ENCODE data around the gene C1orf167. TPM values are rescaled to one million over a fixed set of nuclear protein-coding genes. Genes with fewer than 3 reads are reported as not detected.

Gene C1orf167
- total and polyA plus RNA-seq, 2 of the 13 experiments (the other 11 are each of a cell fraction or from before 2014, with no cell fraction given), result not detected

DNA sequence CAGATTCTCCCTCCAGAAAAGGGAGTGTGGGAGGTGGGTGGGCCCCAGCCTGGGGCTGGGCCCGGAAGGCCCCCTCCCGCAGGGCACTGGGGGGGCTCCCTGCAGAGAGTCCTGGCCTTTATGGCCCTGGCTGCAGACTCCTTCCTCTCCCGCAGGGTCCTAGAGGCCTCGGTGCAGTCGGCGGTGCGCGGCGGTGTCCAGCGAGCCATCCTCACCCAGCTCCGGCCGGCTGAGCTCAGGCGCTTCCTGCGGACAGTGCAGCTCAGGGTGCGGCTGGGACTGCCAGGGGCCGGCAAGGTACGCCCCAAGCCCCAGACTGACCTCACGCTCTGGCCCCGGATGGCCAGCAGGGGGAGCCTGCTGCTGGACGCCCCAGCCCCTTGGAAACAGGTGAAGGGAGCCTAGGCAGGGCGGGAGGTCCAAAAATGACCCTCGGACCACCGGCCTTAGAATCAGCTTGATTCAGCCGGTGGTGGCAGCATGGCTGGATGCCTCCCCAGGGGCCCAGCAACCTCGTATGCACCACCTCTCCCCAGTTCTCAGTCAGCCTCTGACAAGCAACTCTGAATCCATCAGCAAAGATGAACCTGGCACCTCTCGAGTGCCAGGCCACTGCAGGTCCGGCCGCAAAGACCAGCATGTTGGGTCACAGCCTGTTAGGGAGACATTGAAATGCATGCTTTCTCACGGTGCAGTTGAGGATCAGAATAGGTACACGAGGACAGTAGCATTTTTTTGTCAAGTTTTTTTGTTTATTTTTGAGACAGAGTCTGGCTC is 23.2 kb downstream of the C1orf167 start (continued):
- TF ChIP-seq, protein P1, sequence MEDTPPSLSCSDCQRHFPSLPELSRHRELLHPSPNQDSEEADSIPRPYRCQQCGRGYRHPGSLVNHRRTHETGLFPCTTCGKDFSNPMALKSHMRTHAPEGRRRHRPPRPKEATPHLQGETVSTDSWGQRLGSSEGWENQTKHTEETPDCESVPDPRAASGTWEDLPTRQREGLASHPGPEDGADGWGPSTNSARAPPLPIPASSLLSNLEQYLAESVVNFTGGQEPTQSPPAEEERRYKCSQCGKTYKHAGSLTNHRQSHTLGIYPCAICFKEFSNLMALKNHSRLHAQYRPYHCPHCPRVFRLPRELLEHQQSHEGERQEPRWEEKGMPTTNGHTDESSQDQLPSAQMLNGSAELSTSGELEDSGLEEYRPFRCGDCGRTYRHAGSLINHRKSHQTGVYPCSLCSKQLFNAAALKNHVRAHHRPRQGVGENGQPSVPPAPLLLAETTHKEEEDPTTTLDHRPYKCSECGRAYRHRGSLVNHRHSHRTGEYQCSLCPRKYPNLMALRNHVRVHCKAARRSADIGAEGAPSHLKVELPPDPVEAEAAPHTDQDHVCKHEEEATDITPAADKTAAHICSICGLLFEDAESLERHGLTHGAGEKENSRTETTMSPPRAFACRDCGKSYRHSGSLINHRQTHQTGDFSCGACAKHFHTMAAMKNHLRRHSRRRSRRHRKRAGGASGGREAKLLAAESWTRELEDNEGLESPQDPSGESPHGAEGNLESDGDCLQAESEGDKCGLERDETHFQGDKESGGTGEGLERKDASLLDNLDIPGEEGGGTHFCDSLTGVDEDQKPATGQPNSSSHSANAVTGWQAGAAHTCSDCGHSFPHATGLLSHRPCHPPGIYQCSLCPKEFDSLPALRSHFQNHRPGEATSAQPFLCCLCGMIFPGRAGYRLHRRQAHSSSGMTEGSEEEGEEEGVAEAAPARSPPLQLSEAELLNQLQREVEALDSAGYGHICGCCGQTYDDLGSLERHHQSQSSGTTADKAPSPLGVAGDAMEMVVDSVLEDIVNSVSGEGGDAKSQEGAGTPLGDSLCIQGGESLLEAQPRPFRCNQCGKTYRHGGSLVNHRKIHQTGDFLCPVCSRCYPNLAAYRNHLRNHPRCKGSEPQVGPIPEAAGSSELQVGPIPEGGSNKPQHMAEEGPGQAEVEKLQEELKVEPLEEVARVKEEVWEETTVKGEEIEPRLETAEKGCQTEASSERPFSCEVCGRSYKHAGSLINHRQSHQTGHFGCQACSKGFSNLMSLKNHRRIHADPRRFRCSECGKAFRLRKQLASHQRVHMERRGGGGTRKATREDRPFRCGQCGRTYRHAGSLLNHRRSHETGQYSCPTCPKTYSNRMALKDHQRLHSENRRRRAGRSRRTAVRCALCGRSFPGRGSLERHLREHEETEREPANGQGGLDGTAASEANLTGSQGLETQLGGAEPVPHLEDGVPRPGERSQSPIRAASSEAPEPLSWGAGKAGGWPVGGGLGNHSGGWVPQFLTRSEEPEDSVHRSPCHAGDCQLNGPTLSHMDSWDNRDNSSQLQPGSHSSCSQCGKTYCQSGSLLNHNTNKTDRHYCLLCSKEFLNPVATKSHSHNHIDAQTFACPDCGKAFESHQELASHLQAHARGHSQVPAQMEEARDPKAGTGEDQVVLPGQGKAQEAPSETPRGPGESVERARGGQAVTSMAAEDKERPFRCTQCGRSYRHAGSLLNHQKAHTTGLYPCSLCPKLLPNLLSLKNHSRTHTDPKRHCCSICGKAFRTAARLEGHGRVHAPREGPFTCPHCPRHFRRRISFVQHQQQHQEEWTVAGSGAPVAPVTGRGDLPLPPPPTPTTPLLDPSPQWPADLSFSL (CRISPR knock-in tag; IDR thresholded peaks at IDR 0.05), result no peak
- TF ChIP-seq ZNF589 (CRISPR knock-in tag; conservative IDR thresholded peaks at IDR 0.05), result no peak
- peak; percentile 49 for TF ChIP-seq SAP130 (CRISPR knock-in tag; IDR thresholded peaks at IDR 0.05; ENCODE audit: low read depth)
- no peak for TF ChIP-seq SSRP1 (CRISPR knock-in tag; IDR thresholded peaks at IDR 0.05)
- TF ChIP-seq ZFX (CRISPR knock-in tag; IDR thresholded peaks at IDR 0.05; ENCODE audit: low read depth), result peak; percentile 45; the same call in 1 of the 2 replicates
- TF ChIP-seq ASH2L (IDR thresholded peaks at IDR 0.05; ENCODE audit: insufficient read length, low read depth, low read length), result peak; percentile 25
- TF ChIP-seq ZNF768 (CRISPR knock-in tag; IDR thresholded peaks at IDR 0.05), result peak; percentile 58; the same call in 1 of the 2 replicates
- TF ChIP-seq, protein P2, sequence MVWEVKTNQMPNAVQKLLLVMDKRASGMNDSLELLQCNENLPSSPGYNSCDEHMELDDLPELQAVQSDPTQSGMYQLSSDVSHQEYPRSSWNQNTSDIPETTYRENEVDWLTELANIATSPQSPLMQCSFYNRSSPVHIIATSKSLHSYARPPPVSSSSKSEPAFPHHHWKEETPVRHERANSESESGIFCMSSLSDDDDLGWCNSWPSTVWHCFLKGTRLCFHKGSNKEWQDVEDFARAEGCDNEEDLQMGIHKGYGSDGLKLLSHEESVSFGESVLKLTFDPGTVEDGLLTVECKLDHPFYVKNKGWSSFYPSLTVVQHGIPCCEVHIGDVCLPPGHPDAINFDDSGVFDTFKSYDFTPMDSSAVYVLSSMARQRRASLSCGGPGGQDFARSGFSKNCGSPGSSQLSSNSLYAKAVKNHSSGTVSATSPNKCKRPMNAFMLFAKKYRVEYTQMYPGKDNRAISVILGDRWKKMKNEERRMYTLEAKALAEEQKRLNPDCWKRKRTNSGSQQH (CRISPR knock-in tag; IDR thresholded peaks at IDR 0.05; ENCODE audit: low read depth), result no peak
- TF ChIP-seq NFIC (IDR thresholded peaks at IDR 0.05; ENCODE audit: low read length), result no peak
- no peak for TF ChIP-seq ZNF792 (CRISPR knock-in tag; IDR thresholded peaks at IDR 0.05)
- TF ChIP-seq, protein P3, sequence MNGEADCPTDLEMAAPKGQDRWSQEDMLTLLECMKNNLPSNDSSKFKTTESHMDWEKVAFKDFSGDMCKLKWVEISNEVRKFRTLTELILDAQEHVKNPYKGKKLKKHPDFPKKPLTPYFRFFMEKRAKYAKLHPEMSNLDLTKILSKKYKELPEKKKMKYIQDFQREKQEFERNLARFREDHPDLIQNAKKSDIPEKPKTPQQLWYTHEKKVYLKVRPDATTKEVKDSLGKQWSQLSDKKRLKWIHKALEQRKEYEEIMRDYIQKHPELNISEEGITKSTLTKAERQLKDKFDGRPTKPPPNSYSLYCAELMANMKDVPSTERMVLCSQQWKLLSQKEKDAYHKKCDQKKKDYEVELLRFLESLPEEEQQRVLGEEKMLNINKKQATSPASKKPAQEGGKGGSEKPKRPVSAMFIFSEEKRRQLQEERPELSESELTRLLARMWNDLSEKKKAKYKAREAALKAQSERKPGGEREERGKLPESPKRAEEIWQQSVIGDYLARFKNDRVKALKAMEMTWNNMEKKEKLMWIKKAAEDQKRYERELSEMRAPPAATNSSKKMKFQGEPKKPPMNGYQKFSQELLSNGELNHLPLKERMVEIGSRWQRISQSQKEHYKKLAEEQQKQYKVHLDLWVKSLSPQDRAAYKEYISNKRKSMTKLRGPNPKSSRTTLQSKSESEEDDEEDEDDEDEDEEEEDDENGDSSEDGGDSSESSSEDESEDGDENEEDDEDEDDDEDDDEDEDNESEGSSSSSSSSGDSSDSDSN (CRISPR knock-in tag; IDR thresholded peaks at IDR 0.05), result peak; percentile 96
- TF ChIP-seq ATF7-NPFF (CRISPR knock-in tag; IDR thresholded peaks at IDR 0.05; ENCODE audit: low read depth), result 0 out of 2 replicates have a peak, but pooled peaks have one; percentile 22
- TF ChIP-seq SPEN (CRISPR knock-in tag; IDR thresholded peaks at IDR 0.05; ENCODE audit: low read depth), result peak; percentile 57; the same call in 1 of the 2 replicates
- TF ChIP-seq ZNF775 (CRISPR knock-in tag; IDR thresholded peaks at IDR 0.05; ENCODE audit: borderline replicate concordance), result no peak
- TF ChIP-seq ZNF121 (CRISPR knock-in tag; IDR thresholded peaks at IDR 0.05), result peak; percentile 69; the same call in 1 of the 2 replicates
- 0 out of 2 replicates have a peak, but pooled peaks have one; percentile 48 for TF ChIP-seq KAT8 (CRISPR knock-in tag; IDR thresholded peaks at IDR 0.05)
- TF ChIP-seq BHLHE40 (IDR thresholded peaks at IDR 0.05; ENCODE audit: low read length), result no peak
- TF ChIP-seq, protein P4, sequence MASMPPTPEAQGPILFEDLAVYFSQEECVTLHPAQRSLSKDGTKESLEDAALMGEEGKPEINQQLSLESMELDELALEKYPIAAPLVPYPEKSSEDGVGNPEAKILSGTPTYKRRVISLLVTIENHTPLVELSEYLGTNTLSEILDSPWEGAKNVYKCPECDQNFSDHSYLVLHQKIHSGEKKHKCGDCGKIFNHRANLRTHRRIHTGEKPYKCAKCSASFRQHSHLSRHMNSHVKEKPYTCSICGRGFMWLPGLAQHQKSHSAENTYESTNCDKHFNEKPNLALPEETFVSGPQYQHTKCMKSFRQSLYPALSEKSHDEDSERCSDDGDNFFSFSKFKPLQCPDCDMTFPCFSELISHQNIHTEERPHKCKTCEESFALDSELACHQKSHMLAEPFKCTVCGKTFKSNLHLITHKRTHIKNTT (CRISPR knock-in tag; IDR thresholded peaks at IDR 0.05), result no peak

Measured in HepG2 (cell line).